GM18517 (cell line): ENCODE results near the gene MYL12B.
A peak's percentile ranks its signal among the peaks of the same experiment; 100 is the strongest.

Source experiments
- ATAC-seq: cut with Tn5 transposase; IDR thresholded peaks from one replicate; pipeline ENCODE4 v1.9.1; 2021; ENCODE audit warnings: mild to moderate bottlenecking, moderate library complexity; ENCODE audit not compliant: unreplicated experiment

Gene MYL12B

GRCh38 chr18:3234457-3234856 lies 27.5 kb upstream of the MYL12B start:
- no peak for ATAC-seq

DNA sequence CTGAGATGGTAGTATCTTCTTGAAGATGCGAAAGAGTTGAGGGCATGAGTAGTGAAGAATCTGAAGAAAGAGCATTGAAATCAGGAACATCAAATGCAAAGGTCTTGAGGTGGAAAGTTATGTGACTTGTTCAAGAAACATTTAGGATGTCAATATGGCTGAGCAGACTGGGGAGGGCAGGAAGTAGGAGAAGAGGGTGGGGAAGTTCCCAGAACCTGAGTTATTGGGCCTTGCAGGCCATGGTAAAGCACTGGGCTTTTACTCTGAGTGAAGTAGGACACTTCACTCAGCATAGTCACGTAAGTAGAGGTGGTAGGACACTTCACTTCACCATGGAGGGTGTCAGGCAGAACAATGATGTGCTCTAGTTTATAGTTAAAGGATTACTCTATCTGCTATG lies 26.1 kb upstream of the MYL12B start:
- ATAC-seq: no peak

DNA sequence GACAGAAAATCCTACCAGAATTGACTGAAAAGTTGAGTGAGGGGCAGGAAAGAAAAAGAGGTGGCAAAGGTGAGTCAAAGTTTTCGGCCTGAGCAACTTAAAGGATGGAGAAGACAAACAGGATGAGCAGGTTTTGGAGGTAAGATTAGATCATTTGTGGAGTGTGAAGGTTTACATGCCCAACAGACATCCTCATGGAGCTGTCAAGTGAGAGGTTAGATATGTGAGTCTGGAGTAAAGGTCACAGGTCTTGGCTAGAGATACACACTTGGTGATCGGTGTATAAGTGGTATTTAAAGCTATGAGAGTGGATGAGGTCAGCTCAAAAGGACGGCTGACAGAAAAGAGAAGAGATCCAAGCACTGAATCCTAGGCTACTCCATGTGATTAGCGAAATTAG lies 25.5 kb upstream of the MYL12B start:
- no peak for ATAC-seq

GRCh38 chr18:3238742-3239141 lies 23.2 kb upstream of the MYL12B start:
- ATAC-seq: no peak

GRCh38 chr18:3245185-3245564 lies 16.8 kb upstream of the MYL12B start:
- no peak for ATAC-seq

DNA sequence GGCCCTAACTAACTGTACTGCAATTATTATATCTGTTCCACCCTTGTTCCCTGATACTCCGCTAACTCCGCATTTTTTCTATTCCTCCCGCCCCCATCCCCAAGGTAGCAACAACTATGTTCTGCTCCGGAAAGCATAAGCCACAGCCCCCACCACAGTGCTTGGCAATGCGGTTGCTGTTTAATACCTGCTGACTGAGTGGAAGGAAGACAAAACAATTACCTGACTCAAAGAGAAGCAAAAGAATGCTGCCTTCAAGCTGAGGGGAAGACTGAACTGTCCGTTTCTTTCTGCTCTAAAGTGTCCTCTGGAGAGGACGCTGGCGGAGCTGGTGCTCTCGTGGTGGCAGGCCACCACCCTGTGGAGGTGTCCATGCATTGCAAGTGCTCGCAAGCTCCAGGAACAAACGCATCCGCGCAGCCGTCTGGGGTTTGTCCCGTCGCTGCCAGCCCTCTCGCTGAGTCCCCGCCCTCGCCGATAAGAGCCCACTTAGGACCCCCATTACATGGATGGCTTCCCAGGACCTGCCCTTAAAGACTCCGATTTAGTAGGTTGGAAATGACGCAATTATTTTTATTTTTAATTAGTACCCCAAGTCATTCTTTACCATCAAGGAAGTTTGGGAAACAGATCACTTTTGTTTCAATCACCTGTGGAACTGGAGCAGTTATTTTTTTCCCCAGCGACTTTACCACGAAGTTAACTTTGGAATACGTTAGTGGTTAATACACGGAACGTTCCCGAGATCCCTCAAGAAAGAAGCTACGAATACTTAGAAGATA lies 15.9 kb upstream of the MYL12B start:
- peak; percentile 48 for ATAC-seq

- no peak for ATAC-seq
These were observed 15.2 kb upstream of the MYL12B start for GRCh38 chr18:3246635-3247239.

- peak; percentile 80 for ATAC-seq
These were observed 14.5 kb upstream of the MYL12B start, which contains the start of gene MYL12A for GRCh38 chr18:3247240-3248061. Gene MYL12A (plus strand): TSS chr18:3247801. CDS start chr18:3253248, 5,447 bp downstream.

- ATAC-seq: no peak
These were observed 13.8 kb upstream of the MYL12B start for GRCh38 chr18:3248062-3248657.

DNA sequence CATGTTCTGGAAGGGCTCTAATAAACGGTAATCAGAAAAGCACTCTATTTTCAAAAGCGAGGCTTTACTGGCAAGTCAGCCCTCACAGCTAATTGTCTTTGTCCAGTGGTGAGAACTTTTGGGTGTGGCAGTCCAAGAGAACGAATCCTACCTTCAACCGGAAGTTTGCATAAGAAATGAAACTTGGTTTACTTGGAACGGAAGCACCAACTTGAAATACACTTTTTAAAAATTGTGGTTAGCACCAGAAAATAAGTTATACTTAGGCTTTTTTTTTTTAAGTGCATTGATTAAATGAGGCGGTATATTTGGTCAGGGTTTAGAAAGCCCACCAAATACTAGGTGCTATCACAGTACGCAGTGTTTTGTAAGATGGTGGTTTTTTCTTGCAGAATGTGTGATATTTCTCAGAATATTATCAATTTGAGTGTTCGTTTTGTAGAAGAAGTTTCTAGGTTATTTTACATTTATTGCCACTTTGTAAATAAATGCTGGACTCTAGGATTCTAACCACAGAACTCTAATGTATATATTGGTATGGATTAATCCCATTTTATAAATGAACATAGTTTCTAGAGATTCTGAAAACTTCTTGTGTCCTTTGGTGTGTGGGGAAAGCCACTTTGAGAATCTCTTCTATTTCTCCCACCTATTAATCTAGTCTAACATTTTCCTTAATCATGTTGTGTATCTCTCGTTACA lies 13.1 kb upstream of the MYL12B start:
- ATAC-seq: peak; percentile 22

GRCh38 chr18:3250237-3251107 lies 11.5 kb upstream of the MYL12B start:
- no peak for ATAC-seq

- ATAC-seq: no peak
These were observed 10.5 kb upstream of the MYL12B start for GRCh38 chr18:3251249-3251962.

- no peak for ATAC-seq
These were observed 10.0 kb upstream of the MYL12B start for GRCh38 chr18:3251963-3252277.

DNA sequence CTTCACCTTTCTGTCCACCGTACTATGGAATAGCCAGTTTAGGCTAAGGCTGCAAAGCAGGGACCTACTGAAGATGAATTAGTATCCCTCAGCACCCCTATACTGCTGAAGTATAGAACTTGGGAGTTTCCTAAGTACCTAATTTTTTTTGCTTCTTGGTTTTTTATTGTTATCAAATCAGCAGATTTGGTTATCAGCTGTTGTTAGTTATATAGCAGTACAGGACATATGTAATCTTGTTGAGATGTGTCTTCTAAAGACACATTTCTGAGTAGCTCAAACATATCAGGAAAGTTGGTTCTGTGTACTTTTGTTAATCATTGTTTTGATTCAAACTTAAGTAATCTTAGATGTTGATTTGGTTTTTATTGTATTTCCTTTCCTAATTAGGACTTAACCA lies 9.1 kb upstream of the MYL12B start:
- no peak for ATAC-seq

DNA sequence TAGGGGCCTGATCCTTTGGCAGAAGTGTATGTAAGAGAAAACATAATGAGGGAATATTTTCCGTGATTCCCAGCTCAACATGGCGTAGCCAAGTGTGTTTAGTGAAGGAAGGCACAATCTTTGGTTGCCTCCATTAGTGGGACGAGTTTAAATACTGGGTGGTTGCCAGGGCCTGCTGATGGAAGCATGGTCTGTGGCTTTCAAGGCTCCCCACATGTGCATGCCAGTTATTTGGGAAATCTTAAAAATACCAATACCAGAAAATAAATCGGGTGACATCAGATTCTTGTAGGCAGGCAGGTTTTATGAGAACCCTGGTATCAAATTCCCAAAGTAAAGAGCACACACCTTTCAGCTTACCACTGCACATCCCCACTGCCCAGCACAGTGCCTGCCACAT lies 7.2 kb upstream of the MYL12B start:
- no peak for ATAC-seq

DNA sequence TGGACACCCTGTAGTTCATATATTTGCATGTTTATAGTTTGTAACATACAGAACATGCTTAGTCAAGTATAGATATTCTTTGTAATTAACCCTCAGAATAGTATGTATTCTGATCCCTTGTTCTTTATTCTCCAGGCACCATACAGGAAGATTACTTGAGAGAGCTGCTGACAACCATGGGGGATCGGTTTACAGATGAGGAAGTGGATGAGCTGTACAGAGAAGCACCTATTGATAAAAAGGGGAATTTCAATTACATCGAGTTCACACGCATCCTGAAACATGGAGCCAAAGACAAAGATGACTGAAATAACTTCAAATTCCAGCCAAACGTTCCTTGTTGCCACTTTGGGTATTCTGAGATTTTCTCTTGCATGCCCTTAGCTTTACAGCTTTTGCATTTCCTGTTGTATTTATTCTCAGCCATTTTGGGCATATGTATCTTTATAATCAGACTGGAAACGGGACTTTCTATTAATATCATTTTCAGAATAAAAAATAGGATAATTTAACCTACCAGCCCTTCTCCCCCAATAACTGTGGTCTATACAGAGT lies 6.2 kb upstream of the MYL12B start:
- no peak for ATAC-seq

- ATAC-seq: no peak
These were observed 5.0 kb upstream of the MYL12B start for GRCh38 chr18:3256693-3257626.

DNA sequence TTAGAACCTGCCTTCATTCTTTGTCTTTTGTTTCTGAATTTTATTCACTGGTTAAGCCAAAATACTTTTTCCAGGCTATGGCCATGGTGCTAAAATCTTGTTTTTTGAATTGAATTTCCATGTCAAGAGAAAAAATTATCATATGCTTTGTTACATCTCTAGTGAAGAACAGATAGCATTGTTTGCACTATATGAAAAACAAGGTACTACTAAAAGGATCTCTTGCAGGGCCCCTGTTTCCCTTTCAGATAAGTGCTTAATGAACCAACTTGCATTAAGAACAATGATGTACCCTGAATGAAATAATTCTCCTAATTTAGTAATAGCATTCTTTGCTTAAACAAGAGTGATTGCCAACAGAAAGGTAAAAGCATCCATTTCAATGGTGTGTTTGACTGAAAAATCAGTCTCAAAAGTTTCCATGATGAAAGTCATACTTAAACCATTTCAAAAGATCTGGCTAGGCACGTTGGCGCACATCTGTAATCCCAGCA lies 4.3 kb upstream of the MYL12B start:
- ATAC-seq: no peak
